ENCODE data around the gene FIGNL2. TPM values are rescaled to one million over a fixed set of nuclear protein-coding genes. Genes with fewer than 3 reads are reported as not detected.

Gene FIGNL2
- total RNA-seq, 1 donor from 2014 or later, result 0.68 TPM

- DNase-seq (ENCODE audit: low spot score) (peak; percentile 57), ATAC-seq (peak; percentile 83)
Measured at GRCh38 chr12:51777973-51778372, 70.5 kb downstream of the FIGNL2 start.

- DNase-seq (ENCODE audit: low spot score) (no peak), ATAC-seq (no peak)
Measured at GRCh38 chr12:51777457-51777856, 71.1 kb downstream of the FIGNL2 start.

GRCh38 chr12:51774933-51775332 lies 73.6 kb downstream of the FIGNL2 start:
- no peak for DNase-seq (ENCODE audit: low spot score)
- ATAC-seq, result no peak

GRCh38 chr12:51773145-51773869 lies 75.2 kb downstream of the FIGNL2 start:
- ATAC-seq (peak; percentile 63), DNase-seq (ENCODE audit: low spot score) (no peak)

- no peak for DNase-seq (ENCODE audit: low spot score)
- ATAC-seq, result peak; percentile 11
Measured at GRCh38 chr12:51771008-51771407, 77.5 kb downstream of the FIGNL2 start.

Other genes starting within 250 kb of the FIGNL2 start
- not detected for gene ANKRD33, start 39.4 kb upstream of the FIGNL2 start, total RNA-seq
- 7.1 TPM for gene ACVRL1, start 58.8 kb upstream of the FIGNL2 start, total RNA-seq
- gene ACVR1B, start 103.0 kb upstream of the FIGNL2 start, total RNA-seq, result 28.0 TPM
- gene TAMALIN, start 158.2 kb upstream of the FIGNL2 start, total RNA-seq, result 5.5 TPM
- 5.4 TPM for gene NR4A1, start 202.7 kb upstream of the FIGNL2 start, total RNA-seq
- 18.0 TPM for gene ATG101, start 221.3 kb upstream of the FIGNL2 start, total RNA-seq
- gene SMIM41, start 231.0 kb upstream of the FIGNL2 start, total RNA-seq, result not detected